HG03060 (cell line): ENCODE measurements around the gene PCDHB7.
"Not testable (repeated sequence)": the region's sequence is repeated elsewhere in the genome, so short reads cannot be mapped to it uniquely, and the experiment has no call there.

Source experiments
- ATAC-seq: cut with Tn5 transposase; IDR thresholded peaks from one replicate; pipeline ENCODE4 v1.9.1; 2021; ENCODE audit warnings: low read depth, moderate number of reproducible peaks; ENCODE audit not compliant: unreplicated experiment

Gene PCDHB7

DNA sequence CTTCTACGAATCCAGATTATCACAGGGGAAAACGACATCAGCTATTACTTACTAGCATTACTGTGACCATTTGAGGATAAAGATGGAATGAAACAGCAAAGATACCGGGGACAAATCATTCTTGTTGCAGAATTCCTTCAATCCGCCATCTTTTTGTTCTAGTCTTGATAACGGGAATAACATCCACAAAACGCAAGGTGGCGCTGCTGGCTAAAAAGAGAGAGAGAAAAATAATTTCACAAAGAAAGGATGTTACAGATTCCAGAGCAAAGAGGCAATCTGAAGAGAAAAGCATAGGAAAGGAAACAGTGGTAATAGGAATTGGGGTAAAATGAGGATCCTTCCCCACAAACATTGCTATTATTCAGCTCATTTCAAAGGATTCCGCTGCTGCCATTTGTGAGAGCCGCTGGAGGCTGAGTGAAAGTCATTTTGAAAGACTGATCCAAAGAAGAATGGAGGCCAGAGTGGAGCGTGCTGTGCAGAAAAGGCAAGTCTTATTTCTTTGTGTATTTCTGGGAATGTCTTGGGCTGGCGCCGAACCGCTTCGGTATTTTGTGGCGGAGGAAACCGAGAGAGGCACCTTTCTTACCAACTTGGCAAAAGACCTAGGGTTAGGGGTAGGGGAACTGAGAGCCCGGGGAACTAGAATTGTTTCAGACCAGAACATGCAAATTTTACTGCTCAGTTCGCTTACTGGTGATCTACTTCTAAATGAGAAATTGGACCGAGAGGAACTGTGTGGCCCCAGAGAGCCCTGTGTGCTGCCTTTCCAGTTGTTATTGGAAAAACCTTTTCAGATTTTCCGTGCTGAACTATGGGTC, at the start of gene PCDHB7:
TSS of gene PCDHB7 (plus strand) at position 264 of the 824 bp plus-strand sequence. CDS start at position 456, 192 bp downstream.
- no peak for ATAC-seq

DNA sequence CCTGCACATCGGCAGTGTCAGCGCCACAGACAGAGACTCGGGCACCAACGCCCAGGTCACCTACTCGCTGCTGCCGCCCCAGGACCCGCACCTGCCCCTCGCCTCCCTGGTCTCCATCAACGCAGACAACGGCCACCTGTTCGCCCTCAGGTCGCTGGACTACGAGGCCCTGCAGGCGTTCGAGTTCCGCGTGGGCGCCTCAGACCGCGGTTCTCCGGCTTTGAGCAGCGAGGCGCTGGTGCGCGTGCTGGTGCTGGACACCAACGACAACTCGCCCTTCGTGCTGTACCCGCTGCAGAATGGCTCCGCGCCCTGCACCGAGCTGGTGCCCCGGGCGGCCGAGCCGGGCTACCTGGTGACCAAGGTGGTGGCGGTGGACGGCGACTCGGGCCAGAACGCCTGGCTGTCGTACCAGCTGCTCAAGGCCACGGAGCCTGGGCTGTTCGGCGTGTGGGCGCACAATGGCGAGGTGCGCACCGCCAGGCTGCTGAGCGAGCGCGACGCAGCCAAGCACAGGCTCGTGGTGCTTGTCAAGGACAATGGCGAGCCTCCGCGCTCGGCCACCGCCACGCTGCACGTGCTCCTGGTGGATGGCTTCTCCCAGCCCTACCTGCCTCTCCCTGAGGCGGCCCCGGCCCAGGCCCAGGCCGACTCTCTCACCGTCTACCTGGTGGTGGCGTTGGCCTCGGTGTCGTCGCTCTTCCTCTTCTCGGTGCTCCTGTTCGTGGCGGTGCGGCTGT, 48.9 kb upstream of the PCDHB7 start:
- ATAC-seq: not testable (repeated sequence)

DNA sequence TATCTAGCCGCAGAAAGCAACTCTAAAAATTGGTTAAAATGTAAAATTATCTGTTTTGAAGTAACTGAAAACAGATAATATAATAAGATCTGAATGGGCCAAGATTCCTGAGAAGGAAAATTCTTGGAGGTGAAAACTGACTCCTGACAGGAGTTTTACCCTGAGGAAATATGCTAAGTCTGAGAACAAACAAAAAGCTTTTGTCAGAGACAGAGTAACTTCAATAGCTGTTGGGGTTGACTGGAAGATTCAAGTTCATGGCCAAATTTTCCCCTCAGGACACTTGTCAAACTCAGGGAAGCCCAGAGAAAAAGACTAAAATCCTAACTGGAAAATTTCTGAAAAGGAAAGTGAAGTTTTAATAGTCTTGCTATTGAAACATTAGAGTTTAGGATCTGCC, 45.1 kb upstream of the PCDHB7 start:
- ATAC-seq: no peak

DNA sequence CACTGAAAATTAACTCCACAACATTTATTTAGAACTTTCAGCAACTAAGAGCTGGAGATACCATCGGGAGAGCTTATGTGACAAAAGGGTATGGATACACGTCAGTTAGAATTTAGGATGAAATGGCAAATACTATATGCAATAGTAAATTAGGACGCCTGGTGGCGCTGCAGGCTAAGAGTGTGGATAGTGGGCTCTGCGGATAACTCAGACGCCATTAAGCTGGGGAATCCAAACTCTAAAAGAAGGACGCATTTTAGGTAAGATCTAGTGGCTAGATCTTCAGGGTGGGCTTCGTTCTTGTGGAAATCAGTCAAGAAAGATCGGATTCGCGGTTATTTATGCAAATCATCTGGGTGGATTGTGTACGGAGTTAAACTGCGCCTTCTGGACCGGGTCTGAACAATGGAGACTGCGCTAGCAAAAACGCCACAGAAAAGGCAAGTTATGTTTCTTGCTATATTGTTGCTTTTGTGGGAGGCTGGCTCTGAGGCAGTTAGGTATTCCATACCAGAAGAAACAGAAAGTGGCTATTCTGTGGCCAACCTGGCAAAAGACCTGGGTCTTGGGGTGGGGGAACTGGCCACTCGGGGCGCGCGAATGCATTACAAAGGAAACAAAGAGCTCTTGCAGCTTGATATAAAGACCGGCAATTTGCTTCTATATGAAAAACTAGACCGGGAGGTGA, 37.3 kb upstream of the PCDHB7 start, which contains the start of gene PCDHB5:
TSS of gene PCDHB5 (plus strand) at position 177 of the 688 bp plus-strand sequence. CDS start at position 406, 229 bp downstream.
- ATAC-seq: no peak

DNA sequence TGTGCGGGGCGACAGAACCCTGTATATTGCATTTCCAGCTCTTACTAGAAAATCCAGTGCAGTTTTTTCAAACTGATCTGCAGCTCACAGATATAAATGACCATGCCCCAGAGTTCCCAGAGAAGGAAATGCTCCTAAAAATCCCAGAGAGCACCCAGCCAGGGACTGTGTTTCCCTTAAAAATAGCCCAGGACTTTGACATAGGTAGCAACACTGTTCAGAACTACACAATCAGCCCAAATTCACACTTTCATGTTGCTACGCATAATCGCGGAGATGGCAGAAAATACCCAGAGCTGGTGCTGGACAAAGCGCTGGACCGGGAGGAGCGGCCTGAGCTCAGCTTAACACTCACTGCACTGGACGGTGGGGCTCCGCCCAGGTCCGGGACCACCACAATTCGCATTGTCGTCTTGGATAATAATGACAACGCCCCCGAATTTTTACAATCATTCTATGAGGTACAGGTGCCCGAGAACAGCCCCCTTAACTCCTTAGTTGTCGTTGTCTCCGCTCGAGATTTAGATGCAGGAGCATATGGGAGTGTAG, 36.7 kb upstream of the PCDHB7 start:
- no peak for ATAC-seq

DNA sequence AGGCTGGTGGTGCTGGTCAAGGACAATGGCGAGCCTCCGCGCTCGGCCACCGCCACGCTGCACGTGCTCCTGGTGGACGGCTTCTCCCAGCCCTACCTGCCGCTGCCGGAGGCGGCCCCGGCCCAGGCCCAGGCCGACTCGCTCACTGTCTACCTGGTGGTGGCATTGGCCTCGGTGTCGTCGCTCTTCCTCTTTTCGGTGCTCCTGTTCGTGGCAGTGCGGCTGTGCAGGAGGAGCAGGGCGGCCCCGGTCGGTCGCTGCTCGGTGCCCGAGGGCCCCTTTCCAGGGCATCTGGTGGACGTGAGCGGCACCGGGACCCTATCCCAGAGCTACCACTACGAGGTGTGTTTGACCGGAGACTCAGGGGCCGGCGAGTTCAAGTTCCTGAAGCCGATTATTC, 35.1 kb upstream of the PCDHB7 start:
- not testable (repeated sequence) for ATAC-seq

DNA sequence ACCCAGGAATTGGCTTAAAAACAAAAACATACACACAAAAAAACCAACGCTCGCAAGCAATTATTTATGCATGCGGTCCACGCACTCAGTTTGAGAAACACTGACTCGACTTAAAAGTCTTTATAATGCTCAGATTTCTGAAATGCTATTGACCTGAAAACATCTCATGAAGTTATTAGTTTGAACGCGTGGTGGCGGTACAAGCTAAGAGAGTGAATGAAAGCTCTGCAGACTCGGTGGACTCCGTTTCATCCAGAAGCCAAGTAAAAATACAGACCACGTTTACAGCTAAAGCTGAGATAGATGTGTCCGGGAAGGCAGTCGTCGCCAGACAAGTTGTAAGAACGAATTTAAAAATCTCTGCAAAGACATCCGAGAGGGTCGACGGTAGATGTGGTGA, 22.6 kb upstream of the PCDHB7 start, which contains the start of gene PCDHB6:
TSS of gene PCDHB6 (plus strand) at position 246 of the 400 bp plus-strand sequence. CDS start 201 bp downstream, outside the sequence.
- ATAC-seq: no peak

DNA sequence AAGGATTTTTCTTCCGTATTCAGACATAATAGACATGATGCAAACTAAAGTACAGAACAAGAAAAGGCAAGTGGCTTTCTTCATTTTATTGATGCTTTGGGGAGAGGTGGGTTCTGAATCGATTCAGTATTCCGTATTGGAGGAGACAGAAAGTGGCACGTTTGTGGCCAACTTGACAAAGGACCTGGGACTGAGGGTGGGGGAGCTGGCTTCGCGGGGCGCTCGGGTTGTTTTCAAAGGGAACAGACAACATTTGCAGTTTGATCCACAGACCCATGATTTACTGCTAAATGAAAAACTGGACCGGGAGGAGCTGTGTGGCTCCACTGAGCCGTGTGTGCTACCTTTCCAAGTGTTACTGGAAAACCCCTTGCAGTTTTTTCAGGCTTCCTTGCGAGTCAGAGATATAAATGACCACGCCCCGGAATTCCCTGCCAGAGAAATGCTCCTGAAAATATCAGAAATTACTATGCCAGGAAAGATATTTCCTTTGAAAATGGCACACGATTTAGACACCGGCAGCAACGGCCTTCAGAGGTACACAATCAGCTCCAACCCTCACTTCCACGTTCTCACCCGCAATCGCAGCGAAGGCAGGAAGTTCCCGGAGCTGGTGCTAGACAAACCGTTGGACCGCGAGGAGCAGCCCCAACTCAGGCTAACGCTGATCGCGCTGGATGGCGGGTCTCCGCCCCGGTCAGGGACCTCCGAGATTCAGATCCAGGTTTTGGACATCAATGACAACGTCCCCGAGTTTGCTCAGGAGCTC, 22.0 kb upstream of the PCDHB7 start:
- no peak for ATAC-seq

DNA sequence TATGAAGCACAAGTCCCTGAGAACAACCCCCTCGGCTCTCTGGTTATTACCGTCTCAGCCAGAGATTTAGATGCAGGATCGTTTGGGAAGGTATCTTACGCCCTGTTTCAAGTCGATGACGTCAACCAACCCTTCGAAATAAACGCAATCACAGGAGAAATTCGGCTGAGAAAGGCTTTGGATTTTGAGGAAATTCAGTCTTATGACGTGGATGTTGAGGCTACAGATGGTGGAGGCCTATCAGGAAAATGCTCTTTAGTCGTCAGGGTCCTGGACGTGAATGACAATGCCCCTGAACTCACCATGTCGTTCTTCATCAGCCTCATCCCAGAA, 21.5 kb upstream of the PCDHB7 start:
- no peak for ATAC-seq

DNA sequence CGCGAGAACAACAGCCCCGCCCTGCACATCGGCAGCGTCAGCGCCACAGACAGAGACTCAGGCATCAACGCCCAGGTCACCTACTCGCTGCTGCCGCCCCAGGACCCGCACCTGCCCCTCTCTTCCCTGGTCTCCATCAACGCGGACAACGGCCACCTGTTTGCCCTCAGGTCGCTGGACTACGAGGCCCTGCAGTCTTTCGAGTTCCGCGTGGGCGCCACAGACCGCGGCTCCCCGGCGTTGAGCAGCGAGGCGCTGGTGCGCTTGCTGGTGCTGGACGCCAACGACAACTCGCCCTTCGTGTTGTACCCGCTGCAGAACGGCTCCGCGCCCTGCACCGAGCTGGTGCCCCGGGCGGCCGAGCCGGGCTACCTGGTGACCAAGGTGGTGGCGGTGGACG, 20.8 kb upstream of the PCDHB7 start:
- not testable (repeated sequence) for ATAC-seq

DNA sequence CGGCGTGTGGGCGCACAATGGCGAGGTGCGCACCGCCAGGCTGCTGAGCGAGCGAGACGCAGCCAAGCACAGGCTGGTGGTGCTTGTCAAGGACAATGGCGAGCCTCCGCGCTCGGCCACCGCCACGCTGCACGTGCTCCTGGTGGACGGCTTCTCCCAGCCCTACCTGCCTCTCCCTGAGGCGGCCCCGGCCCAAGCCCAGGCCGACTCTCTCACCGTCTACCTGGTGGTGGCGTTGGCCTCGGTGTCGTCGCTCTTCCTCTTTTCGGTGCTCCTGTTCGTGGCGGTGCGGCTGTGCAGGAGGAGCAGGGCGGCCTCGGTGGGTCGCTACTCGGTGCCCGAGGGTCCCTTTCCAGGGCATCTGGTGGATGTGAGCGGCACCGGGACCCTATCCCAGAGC, 20.3 kb upstream of the PCDHB7 start:
- not testable (repeated sequence) for ATAC-seq

DNA sequence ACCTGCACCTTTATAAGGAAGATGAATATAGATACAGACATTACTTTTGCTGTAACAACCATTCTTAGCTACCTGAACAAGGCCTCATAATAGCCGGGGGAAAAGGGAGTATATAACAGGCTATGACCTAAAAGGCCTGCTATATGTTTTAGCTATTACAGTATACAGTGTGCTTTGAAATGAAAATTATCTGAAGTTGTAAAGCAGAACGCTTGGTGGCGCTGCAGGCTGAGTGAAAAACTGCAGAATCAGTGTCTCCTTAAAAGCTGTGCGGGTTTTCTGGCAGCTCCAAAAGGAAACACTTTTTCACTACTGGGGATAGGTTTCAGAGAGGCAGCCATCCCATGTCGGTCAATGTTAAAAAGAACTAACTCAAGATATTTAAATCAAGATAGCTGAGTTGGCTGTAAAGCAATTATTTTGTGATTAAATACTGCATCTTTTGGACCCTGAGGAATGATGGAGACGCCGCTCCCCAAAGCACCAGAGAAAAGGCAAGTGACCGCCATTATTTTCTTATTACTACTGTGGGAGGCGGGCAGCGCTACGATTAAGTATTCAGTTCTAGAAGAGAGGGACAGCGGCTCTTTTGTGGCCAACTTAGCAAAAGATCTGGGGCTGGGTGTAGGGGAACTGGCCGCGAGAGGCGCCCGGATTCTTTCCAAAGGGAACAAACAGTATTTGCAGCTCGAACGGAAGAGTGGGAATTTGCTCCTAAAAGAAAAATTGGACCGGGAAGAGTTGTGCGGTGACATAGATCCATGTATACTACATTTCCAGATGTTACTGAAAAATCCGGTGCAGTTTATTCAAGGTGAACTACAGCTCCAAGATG, 16.7 kb upstream of the PCDHB7 start:
- no peak for ATAC-seq

DNA sequence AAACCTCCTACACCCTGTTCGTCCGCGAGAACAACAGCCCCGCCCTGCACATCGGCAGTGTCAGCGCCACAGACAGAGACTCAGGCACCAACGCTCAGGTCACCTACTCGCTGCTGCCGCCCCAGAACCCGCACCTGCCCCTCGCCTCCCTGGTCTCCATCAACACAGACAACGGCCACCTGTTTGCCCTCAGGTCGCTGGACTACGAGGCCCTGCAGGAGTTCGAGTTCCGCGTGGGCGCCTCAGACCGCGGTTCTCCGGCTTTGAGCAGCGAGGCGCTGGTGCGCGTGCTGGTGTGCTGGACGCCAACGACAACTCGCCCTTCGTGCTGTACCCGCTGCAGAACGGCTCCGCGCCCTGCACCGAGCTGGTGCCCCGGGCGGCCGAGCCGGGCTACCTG, 15.1 kb upstream of the PCDHB7 start:
- not testable (repeated sequence) for ATAC-seq

DNA sequence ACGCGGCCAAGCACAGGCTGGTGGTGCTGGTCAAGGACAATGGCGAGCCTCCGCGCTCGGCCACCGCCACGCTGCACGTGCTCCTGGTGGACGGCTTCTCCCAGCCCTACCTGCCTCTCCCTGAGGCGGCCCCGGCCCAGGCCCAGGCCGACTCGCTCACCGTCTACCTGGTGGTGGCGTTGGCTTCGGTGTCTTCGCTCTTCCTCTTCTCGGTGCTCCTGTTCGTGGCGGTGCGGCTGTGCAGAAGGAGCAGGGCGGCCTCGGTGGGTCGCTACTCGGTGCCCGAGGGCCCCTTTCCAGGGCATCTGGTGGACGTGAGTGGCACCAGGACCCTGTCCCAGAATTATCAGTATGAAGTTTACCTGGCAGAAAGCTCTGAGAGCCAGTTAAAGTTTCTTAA, 14.5 kb upstream of the PCDHB7 start:
- not testable (repeated sequence) for ATAC-seq

DNA sequence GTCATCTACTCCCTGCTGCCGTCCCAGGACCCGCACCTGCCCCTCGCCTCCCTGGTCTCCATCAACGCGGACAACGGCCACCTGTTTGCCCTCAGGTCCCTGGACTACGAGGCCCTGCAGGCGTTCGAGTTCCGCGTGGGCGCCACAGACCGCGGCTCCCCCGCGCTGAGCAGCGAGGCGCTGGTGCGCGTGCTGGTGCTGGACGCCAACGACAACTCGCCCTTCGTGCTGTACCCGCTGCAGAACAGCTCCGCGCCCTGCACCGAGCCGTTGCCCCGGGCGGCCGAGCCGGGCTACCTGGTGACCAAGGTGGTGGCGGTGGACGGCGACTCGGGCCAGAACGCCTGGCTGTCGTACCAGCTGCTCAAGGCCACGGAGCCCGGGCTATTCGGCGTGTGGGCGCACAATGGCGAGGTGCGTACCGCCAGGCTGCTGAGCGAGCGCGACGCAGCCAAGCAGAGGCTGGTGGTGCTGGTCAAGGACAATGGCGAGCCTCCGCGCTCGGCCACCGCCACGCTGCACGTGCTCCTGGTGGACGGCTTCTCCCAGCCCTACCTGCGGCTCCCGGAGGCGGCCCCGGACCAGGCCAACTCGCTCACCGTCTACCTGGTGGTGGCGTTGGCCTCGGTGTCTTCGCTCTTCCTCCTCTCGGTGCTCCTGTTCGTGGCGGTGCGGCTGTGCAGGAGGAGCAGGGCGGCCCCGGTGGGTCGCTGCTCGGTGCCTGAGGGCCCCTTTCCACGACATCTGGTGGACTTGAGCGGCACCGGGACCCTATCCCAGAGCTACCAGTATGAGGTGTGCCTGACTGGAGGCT, 2.1 kb downstream of the PCDHB7 start:
- ATAC-seq: not testable (repeated sequence)

DNA sequence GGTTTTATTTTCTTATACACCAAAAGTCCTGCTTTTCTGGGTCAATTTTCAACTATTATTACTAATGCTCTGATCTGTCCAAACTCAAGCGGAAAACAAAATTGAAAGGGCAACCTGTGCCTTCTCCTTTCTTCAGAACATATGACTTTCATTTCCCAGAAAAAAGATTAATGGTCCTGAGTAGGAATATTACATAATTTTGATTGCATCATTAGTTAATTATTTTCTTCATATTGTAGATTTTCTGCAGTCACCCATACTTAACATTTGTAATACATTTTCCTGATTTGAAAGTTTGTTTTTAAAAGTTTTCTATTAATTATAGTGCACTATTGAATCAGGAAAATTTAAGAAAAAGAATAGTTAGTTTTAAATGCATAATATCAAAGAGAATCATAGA, 3.5 kb downstream of the PCDHB7 start:
- no peak for ATAC-seq

DNA sequence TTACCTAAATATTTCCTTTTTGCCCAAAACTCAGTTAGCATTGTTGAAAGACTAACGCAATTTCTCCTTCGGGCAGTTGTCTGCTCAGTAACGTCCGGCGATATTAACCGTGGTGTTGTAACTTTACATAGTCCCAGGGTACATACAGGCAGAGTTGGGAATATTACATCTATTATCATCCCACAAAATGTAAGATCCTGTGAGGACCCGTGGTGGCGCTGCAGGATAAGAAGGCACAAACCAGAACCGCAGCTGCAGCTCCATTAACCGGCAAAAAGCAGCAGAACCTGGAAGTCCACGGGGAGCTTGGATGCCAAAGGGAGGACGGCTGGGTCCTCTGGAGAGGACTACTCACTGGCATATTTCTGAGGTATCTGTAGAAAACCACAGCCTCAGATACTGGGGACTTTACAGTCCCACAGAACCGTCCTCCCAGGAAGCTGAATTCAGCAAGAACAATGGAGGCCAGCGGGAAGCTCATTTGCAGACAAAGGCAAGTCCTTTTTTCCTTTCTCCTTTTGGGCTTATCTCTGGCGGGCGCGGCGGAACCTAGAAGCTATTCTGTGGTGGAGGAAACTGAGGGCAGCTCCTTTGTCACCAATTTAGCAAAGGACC, 5.2 kb downstream of the PCDHB7 start, which contains the start of gene PCDHB8:
TSS of gene PCDHB8 (plus strand) at position 214 of the 615 bp plus-strand sequence. CDS start at position 459, 245 bp downstream.
- not testable (repeated sequence) for ATAC-seq

DNA sequence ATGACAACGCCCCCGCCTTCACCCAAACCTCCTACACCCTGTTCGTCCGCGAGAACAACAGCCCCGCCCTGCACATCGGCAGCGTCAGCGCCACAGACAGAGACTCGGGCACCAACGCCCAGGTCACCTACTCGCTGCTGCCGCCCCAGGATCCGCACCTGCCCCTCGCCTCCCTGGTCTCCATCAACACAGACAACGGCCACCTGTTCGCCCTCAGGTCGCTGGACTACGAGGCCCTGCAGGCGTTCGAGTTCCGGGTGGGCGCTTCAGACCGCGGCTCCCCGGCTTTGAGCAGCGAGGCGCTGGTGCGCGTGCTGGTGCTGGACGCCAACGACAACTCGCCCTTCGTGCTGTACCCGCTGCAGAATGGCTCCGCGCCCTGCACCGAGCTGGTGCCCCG, 6.9 kb downstream of the PCDHB7 start:
- ATAC-seq: not testable (repeated sequence)
